HL-60 (cell line): ENCODE data around the gene SUPT3H.

ENCODE experiments used
- DNase-seq, 2 experiments: peaks; one replicate each; pipeline ENCODE4 v3.0.0-alpha.2; 2010 to 2020; ENCODE audit warnings: low read depth in 1 of 2, low spot score in 1 of 2
- H3K27ac ChIP-seq: fragments of 250-450 bp; sonication (Bioruptor Pico); replicated peaks from 2 replicates; pipeline ENCODE4 v1.5.1; 2020; ENCODE audit warnings: mild to moderate bottlenecking, moderate library complexity
- H3K27me3 ChIP-seq: fragments of 250-450 bp; sonication (Bioruptor Pico); 2 replicates; pipeline ENCODE4 v1.5.1; 2021; ENCODE audit warnings: mild to moderate bottlenecking, moderate library complexity; ENCODE audit not compliant: insufficient read depth, poor library complexity, severe bottlenecking
- H3K4me3 ChIP-seq: replicated peaks from 2 replicates; pipeline ENCODE4 v1.5.1; 2011; ENCODE audit warnings: mild to moderate bottlenecking, control low read depth, low read length; ENCODE audit not compliant: insufficient read depth
- GABPA ChIP-seq: IDR thresholded peaks from 2 replicates; pipeline ENCODE4 v1.6.1; 2012; ENCODE audit warnings: low read depth
- POLR2AphosphoS5 ChIP-seq: IDR thresholded peaks from 2 replicates; pipeline ENCODE4 v1.6.1; 2012; ENCODE audit warnings: low read depth
- SPI1 ChIP-seq: IDR thresholded peaks from 2 replicates; pipeline ENCODE4 v1.6.1; 2012; ENCODE audit warnings: low read depth, mild to moderate bottlenecking, borderline replicate concordance
- TF ChIP-seq, protein P1 (sequence below): IDR thresholded peaks from 2 replicates; pipeline ENCODE4 v1.6.1; 2012; ENCODE audit warnings: low read depth; ENCODE audit not compliant: insufficient replicate concordance
- TF ChIP-seq, protein P2 (sequence below): IDR thresholded peaks from one replicate; pipeline ENCODE4 v1.5.1; 2011; ENCODE audit warnings: low read length, control low read depth, inconsistent platforms; ENCODE audit not compliant: insufficient read depth

Gene SUPT3H

GRCh38 chr6:45123023-45123422 is 254.7 kb downstream of the SUPT3H start:
- H3K27me3 ChIP-seq, result no peaks in the 10 kb centered on the region
- no peak for TF ChIP-seq POLR2AphosphoS5
- TF ChIP-seq SPI1, result no peak
- no peak for TF ChIP-seq GABPA
- TF ChIP-seq, protein P1, sequence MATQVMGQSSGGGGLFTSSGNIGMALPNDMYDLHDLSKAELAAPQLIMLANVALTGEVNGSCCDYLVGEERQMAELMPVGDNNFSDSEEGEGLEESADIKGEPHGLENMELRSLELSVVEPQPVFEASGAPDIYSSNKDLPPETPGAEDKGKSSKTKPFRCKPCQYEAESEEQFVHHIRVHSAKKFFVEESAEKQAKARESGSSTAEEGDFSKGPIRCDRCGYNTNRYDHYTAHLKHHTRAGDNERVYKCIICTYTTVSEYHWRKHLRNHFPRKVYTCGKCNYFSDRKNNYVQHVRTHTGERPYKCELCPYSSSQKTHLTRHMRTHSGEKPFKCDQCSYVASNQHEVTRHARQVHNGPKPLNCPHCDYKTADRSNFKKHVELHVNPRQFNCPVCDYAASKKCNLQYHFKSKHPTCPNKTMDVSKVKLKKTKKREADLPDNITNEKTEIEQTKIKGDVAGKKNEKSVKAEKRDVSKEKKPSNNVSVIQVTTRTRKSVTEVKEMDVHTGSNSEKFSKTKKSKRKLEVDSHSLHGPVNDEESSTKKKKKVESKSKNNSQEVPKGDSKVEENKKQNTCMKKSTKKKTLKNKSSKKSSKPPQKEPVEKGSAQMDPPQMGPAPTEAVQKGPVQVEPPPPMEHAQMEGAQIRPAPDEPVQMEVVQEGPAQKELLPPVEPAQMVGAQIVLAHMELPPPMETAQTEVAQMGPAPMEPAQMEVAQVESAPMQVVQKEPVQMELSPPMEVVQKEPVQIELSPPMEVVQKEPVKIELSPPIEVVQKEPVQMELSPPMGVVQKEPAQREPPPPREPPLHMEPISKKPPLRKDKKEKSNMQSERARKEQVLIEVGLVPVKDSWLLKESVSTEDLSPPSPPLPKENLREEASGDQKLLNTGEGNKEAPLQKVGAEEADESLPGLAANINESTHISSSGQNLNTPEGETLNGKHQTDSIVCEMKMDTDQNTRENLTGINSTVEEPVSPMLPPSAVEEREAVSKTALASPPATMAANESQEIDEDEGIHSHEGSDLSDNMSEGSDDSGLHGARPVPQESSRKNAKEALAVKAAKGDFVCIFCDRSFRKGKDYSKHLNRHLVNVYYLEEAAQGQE, result no peak
- TF ChIP-seq, protein P2, sequence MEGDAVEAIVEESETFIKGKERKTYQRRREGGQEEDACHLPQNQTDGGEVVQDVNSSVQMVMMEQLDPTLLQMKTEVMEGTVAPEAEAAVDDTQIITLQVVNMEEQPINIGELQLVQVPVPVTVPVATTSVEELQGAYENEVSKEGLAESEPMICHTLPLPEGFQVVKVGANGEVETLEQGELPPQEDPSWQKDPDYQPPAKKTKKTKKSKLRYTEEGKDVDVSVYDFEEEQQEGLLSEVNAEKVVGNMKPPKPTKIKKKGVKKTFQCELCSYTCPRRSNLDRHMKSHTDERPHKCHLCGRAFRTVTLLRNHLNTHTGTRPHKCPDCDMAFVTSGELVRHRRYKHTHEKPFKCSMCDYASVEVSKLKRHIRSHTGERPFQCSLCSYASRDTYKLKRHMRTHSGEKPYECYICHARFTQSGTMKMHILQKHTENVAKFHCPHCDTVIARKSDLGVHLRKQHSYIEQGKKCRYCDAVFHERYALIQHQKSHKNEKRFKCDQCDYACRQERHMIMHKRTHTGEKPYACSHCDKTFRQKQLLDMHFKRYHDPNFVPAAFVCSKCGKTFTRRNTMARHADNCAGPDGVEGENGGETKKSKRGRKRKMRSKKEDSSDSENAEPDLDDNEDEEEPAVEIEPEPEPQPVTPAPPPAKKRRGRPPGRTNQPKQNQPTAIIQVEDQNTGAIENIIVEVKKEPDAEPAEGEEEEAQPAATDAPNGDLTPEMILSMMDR, result no peak
- no peak for DNase-seq

DNA sequence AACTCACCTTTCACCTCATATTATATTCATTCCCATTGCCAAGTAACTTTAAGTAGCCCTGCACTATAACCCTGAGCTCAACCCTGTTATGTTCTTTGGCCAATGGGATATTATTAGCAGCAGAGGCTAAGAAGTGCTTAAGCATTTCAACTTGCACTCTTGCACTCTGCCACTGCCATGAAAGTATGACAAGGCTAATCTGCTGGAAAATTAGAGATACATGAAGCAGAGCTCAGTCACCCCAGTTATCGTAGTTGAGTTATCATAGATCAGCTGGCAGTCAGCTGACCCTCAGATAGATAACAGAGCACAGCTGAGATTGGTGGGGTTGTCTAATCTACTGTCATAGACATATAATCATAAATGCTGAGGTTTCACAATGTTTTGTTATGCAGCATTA is 259.0 kb downstream of the SUPT3H start:
- H3K27me3 ChIP-seq, result no peaks in the 10 kb centered on the region
- H3K27ac ChIP-seq, result no peak overlapping the region
- TF ChIP-seq SPI1 (no peak), GABPA (no peak), POLR2AphosphoS5 (no peak)
- TF ChIP-seq, protein P2, result no peak
- TF ChIP-seq, protein P1, result no peak
- no peak overlapping the region for H3K4me3 ChIP-seq
- no peak for DNase-seq

More at GRCh38 chr6:45123023-45123422, 254.7 kb downstream of the SUPT3H start:
- Histone ChIP-seq H3K27ac (no peak overlapping the region), H3K4me3 (no peak overlapping the region)

- no peaks in the 10 kb centered on the region for H3K27me3 ChIP-seq
- H3K4me3 ChIP-seq, result no peak overlapping the region
- H3K27ac ChIP-seq, result no peak overlapping the region
- no peak for DNase-seq
- no peak for TF ChIP-seq GABPA
- TF ChIP-seq, protein P1, result no peak
Measured at GRCh38 chr6:45116714-45117410, 260.9 kb downstream of the SUPT3H start.
